Measurements from ENCODE around the gene POU2F3.

DNA sequence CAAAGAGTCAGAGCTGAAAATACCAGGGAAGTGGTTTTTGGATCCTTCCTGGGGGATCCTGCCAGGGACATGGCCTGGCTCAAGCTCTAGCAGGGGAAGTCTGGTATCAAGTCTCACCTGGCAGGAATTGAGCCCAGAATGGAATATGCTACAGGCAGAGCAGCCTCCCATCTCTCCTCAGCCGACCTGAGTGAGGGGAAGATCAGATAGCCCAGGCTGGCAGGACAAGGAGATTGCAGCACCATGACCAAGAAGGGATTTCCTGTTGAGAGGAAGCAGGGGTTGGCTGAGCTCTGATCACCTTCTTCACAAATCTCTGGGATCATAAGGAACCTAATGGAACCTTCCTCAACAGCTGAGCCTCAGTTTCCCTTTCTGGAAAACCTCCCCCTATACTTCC is 16.1 kb upstream of the POU2F3 start:
- TF ChIP-seq POLR2A (IDR thresholded peaks at IDR 0.05), result no peak
- TF ChIP-seq, protein P1, sequence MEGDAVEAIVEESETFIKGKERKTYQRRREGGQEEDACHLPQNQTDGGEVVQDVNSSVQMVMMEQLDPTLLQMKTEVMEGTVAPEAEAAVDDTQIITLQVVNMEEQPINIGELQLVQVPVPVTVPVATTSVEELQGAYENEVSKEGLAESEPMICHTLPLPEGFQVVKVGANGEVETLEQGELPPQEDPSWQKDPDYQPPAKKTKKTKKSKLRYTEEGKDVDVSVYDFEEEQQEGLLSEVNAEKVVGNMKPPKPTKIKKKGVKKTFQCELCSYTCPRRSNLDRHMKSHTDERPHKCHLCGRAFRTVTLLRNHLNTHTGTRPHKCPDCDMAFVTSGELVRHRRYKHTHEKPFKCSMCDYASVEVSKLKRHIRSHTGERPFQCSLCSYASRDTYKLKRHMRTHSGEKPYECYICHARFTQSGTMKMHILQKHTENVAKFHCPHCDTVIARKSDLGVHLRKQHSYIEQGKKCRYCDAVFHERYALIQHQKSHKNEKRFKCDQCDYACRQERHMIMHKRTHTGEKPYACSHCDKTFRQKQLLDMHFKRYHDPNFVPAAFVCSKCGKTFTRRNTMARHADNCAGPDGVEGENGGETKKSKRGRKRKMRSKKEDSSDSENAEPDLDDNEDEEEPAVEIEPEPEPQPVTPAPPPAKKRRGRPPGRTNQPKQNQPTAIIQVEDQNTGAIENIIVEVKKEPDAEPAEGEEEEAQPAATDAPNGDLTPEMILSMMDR (IDR thresholded peaks at IDR 0.05), result no peak

Data from testis (tissue), 2 donors.